Uterus (tissue), 4 donors: ENCODE results near the gene MIGA2. TPM values are rescaled to one million over a fixed set of nuclear protein-coding genes. Genes with fewer than 3 reads are reported as not detected.

Experiments used
- DNase-seq, 2 donors: peaks; one replicate each; pipeline ENCODE4 v3.0.0-alpha.2; 2019 to 2020
- H3K27ac ChIP-seq, 2 donors: fragments of 200-600 bp; sonication (generic); 1 replicate in 1 of 2; 2 replicates in 1 of 2; pipeline ENCODE4 v1.5.1; 2016 to 2018
- H3K27me3 ChIP-seq, 2 donors: fragments of 200-600 bp; sonication (generic); one replicate each; pipeline ENCODE4 v1.5.1; 2018 to 2019; ENCODE audit warnings: control low read depth in 1 of 2
- H3K36me3 ChIP-seq, 2 donors: fragments of 200-600 bp; sonication (generic); one replicate each; pipeline ENCODE4 v1.5.1; 2019; ENCODE audit warnings: control low read depth in 1 of 2
- H3K4me1 ChIP-seq, 2 donors: fragments of 200-600 bp; sonication (generic); one replicate each; pipeline ENCODE4 v1.5.1; 2018 to 2019; ENCODE audit warnings: control low read depth in 1 of 2
- H3K4me3 ChIP-seq, 2 donors: fragments of 200-600 bp; sonication (generic); 1 replicate in 1 of 2; 2 replicates in 1 of 2; pipeline ENCODE4 v1.5.1; 2018 to 2019; ENCODE audit warnings: mild to moderate bottlenecking in 1 of 2
- H3K9me3 ChIP-seq, 2 donors: fragments of 200-600 bp; sonication (generic); one replicate each; pipeline ENCODE4 v1.5.1; 2019; ENCODE audit warnings: control low read depth in 1 of 2
- CTCF ChIP-seq, 4 experiments: fragments of 200-600 bp in 2 of 4; fragments of 450-650 bp in 2 of 4; sonication (generic) in 2 of 4; IDR thresholded peaks; one replicate each; pipeline ENCODE4 v1.5.1; 2016 to 2019; ENCODE audit warnings: antibody characterized with exemption in 4 of 4, mild to moderate bottlenecking in 2 of 4, moderate library complexity in 1 of 4
- POLR2A ChIP-seq, 2 donors: fragments of 450-650 bp; IDR thresholded peaks; one replicate each; pipeline ENCODE4 v1.6.1; 2016; ENCODE audit warnings: antibody characterized with exemption in 2 of 2, mild to moderate bottlenecking in 1 of 2, moderate library complexity in 1 of 2
- intact Hi-C: fragments of 100-400 bp; cut with DNase I; formaldehyde crosslinking; loops from one replicate; pipeline ENCODE4 v1.15.1; 2023; ENCODE audit warnings: low total_unique reads
- total RNA-seq, 4 donors: library from RNA; depleted of rRNA in 3 of 4; stranded (reverse); fragments of >200 nt in 3 of 4; gene quantifications; one replicate each; pipeline versions ENCODE4 v1.1.0 to v1.2.4, GENCODE V29; 2014 to 2023
- donor health status: DM: yes; HTN: yes; CAD: no.

MIGA2 gene
- total RNA-seq, result 10 to 100 TPM; 13.2 to 36.5 (median 34.0) TPM

- Histone ChIP-seq H3K4me3 (peak within 1 kb of the TSS; percentile 78 to 96), H3K27ac (peak within 1 kb of the TSS; percentile 79 to 85), H3K4me1 (peaks cover 0 to 11% of the 10 kb centered on the region in 2 donors), H3K36me3 (no peaks in the 10 kb centered on the region), H3K9me3 (no peaks in the 10 kb centered on the region), H3K27me3 (no peaks in the 10 kb centered on the region)
- TF ChIP-seq POLR2A (IDR thresholded peaks at IDR 0.05) (peak; percentile 71 to 84), CTCF (IDR thresholded peaks at IDR 0.05) (peak in 1 of 4 experiments; percentile 53)
- DNase-seq, result peak; percentile 97 to 99
- intact Hi-C loops, result no loop called here
Observed at GRCh38 chr9:129036241-129036922, at the start of gene MIGA2. TSS of gene MIGA2 (plus strand) at chr9:129036626. CDS start at chr9:129040595, 3,969 bp downstream.

GRCh38 chr9:128986671-128987070, 49.8 kb upstream of the MIGA2 start:
- no peaks in the 10 kb centered on the region for H3K9me3 ChIP-seq
- no peaks in the 10 kb centered on the region for H3K36me3 ChIP-seq
- no peak overlapping the region for H3K4me3 ChIP-seq
- no peaks in the 10 kb centered on the region for H3K27me3 ChIP-seq
- intact Hi-C loops, result no loop called here
- TF ChIP-seq POLR2A (IDR thresholded peaks at IDR 0.05) (no peak), CTCF (IDR thresholded peaks at IDR 0.05) (no peak)
- DNase-seq, result no peak
- no peaks in the 10 kb centered on the region for H3K4me1 ChIP-seq
- H3K27ac ChIP-seq, result no peak overlapping the region

GRCh38 chr9:128987805-128988204, 48.6 kb upstream of the MIGA2 start:
- TF ChIP-seq CTCF (IDR thresholded peaks at IDR 0.05) (no peak), POLR2A (IDR thresholded peaks at IDR 0.05) (no peak)
- no peaks in the 10 kb centered on the region for H3K4me1 ChIP-seq
- H3K9me3 ChIP-seq, result no peaks in the 10 kb centered on the region
- H3K27me3 ChIP-seq, result no peaks in the 10 kb centered on the region
- intact Hi-C loops, result no loop called here
- no peak for DNase-seq
- no peaks in the 10 kb centered on the region for H3K36me3 ChIP-seq
- H3K4me3 ChIP-seq, result no peak overlapping the region
- no peak overlapping the region for H3K27ac ChIP-seq

GRCh38 chr9:128992995-128993394, 43.4 kb upstream of the MIGA2 start:
- no peaks in the 10 kb centered on the region for H3K4me1 ChIP-seq
- TF ChIP-seq CTCF (IDR thresholded peaks at IDR 0.05), result no peak
- TF ChIP-seq POLR2A (IDR thresholded peaks at IDR 0.05), result no peak
- intact Hi-C loops, result no loop called here
- DNase-seq, result no peak
- H3K4me3 ChIP-seq, result no peak overlapping the region
- no peak overlapping the region for H3K27ac ChIP-seq
- no peaks in the 10 kb centered on the region for H3K36me3 ChIP-seq
- no peaks in the 10 kb centered on the region for H3K9me3 ChIP-seq
- H3K27me3 ChIP-seq, result no peaks in the 10 kb centered on the region

- Histone ChIP-seq H3K4me1 (no peaks in the 10 kb centered on the region), H3K27ac (no peak overlapping the region), H3K9me3 (no peaks in the 10 kb centered on the region), H3K36me3 (no peaks in the 10 kb centered on the region), H3K27me3 (no peaks in the 10 kb centered on the region), H3K4me3 (no peak overlapping the region)
- no peak for DNase-seq
- TF ChIP-seq CTCF (IDR thresholded peaks at IDR 0.05) (no peak), POLR2A (IDR thresholded peaks at IDR 0.05) (no peak)
- intact Hi-C loops, result no loop called here
Observed at GRCh38 chr9:128995791-128996190, 40.6 kb upstream of the MIGA2 start.
